Measurements from ENCODE around the gene JOSD1. TPM values are rescaled to one million over a fixed set of nuclear protein-coding genes. Genes with fewer than 3 reads are reported as not detected.

Gene JOSD1
- total RNA-seq, 1 donor from 2014 or later: 106 TPM

GRCh38 chr22:38681582-38682335 is 19.0 kb downstream of the JOSD1 start, which contains the start of gene TOMM22:
Gene TOMM22, plus strand, starts transcription at chr22:38681957. Its CDS starts 22 bp downstream, at chr22:38681979.
- H3K4me1 ChIP-seq: peaks cover 16% of the 10 kb centered on the region
- peak within 1 kb of the TSS; percentile 72 to 96 for H3K4me3 ChIP-seq
- intact Hi-C loops (cut with DNase I): no loop called here
- TF ChIP-seq POLR2A (IDR thresholded peaks at IDR 0.05) (no peak), POLR2AphosphoS5 (IDR thresholded peaks at IDR 0.05; ENCODE audit: insufficient read depth in 1 of 2, low read depth in 1 of 2) (peak; percentile 90 to 96), CTCF (IDR thresholded peaks at IDR 0.05) (peak; percentile 15 to 86 (median 22))
- no peaks in the 10 kb centered on the region for H3K27me3 ChIP-seq
- H3K36me3 ChIP-seq: peaks cover 0 to 30% of the 10 kb centered on the region in 2 donors
- H3K27ac ChIP-seq: peak within 1 kb of the TSS; percentile 71
- H3K9me3 ChIP-seq: no peaks in the 10 kb centered on the region
- no peak for DNase-seq (ENCODE audit: extremely low spot score in 2 of 2)

- no peak for TF ChIP-seq CTCF (IDR thresholded peaks at IDR 0.05)
- TF ChIP-seq POLR2AphosphoS5 (IDR thresholded peaks at IDR 0.05; ENCODE audit: insufficient read depth in 1 of 2, low read depth in 1 of 2): no peak
- TF ChIP-seq POLR2A (IDR thresholded peaks at IDR 0.05): no peak
- intact Hi-C loops (cut with DNase I): no loop called here
- no peaks in the 10 kb centered on the region for H3K27me3 ChIP-seq
- no peak overlapping the region for H3K27ac ChIP-seq
- no peaks in the 10 kb centered on the region for H3K4me1 ChIP-seq
- H3K36me3 ChIP-seq: peaks cover 0 to 26% of the 10 kb centered on the region in 2 donors
- H3K4me3 ChIP-seq: no peak overlapping the region
- no peak for DNase-seq (ENCODE audit: extremely low spot score in 2 of 2)
- H3K9me3 ChIP-seq: no peaks in the 10 kb centered on the region
Observed at GRCh38 chr22:38675833-38676232, 24.9 kb downstream of the JOSD1 start.

DNA sequence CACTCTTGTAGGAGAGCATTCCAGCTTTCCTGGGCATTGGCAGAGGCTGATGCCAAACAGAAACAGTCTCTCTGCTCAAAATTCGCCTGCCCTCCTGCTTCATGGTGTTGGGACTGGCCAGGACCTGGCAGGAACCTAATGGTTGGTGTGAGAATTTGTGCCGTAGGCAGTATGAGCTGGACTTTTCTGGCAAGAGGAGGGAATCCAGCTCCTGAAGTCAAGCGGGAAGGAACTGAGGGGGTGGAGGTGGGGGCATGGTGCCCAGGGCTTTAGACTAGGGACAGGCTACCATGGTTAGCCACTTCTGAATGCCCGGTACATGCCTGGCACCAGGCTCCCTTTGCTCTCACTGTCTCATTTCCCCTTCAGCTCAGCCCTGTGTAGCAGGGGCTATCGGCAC is 25.9 kb downstream of the JOSD1 start:
- Histone ChIP-seq H3K27me3 (no peaks in the 10 kb centered on the region), H3K9me3 (no peaks in the 10 kb centered on the region), H3K27ac (no peak overlapping the region), H3K4me1 (no peaks in the 10 kb centered on the region), H3K36me3 (peaks cover 0 to 27% of the 10 kb centered on the region in 2 donors), H3K4me3 (no peak overlapping the region)
- no peak for DNase-seq (ENCODE audit: extremely low spot score in 2 of 2)
- TF ChIP-seq CTCF (IDR thresholded peaks at IDR 0.05) (no peak), POLR2A (IDR thresholded peaks at IDR 0.05) (no peak), POLR2AphosphoS5 (IDR thresholded peaks at IDR 0.05; ENCODE audit: insufficient read depth in 1 of 2, low read depth in 1 of 2) (no peak)
- intact Hi-C loops (cut with DNase I): no loop called here

GRCh38 chr22:38657045-38657909 is 43.5 kb downstream of the JOSD1 start:
- TF ChIP-seq CTCF (IDR thresholded peaks at IDR 0.05) (no peak), POLR2AphosphoS5 (IDR thresholded peaks at IDR 0.05; ENCODE audit: insufficient read depth in 1 of 2, low read depth in 1 of 2) (no peak), POLR2A (IDR thresholded peaks at IDR 0.05) (no peak)

More at GRCh38 chr22:38657045-38657909, 43.5 kb downstream of the JOSD1 start:
- Histone ChIP-seq H3K27me3 (no peaks in the 10 kb centered on the region), H3K4me3 (peak overlapping the region; percentile 63 to 87), H3K36me3 (no peaks in the 10 kb centered on the region), H3K4me1 (peaks cover 20% of the 10 kb centered on the region), H3K9me3 (no peaks in the 10 kb centered on the region), H3K27ac (peak overlapping the region; percentile 86)
- intact Hi-C loops (cut with DNase I): no loop called here
- no peak for DNase-seq (ENCODE audit: extremely low spot score in 2 of 2)

Measured in vagina (tissue), 2 donors.